Loucy (cell line): ENCODE data around the gene TBC1D30.

Experiments
- H2AFZ ChIP-seq: fragments of 200-600 bp; sonication (generic); 2 replicates; pipeline ENCODE4 v1.6.0; 2016; ENCODE audit warnings: antibody characterized with exemption, mild to moderate bottlenecking, low read length, moderate library complexity
- H3F3A ChIP-seq: fragments of 200-600 bp; 2 replicates; pipeline ENCODE4 v1.6.0; 2016; ENCODE audit warnings: antibody characterized with exemption, low read depth, mild to moderate bottlenecking
- H3K27me3 ChIP-seq: fragments of 200-600 bp; sonication (generic); 2 replicates; pipeline ENCODE4 v1.6.1; 2014; ENCODE audit warnings: low read length, mild to moderate bottlenecking; ENCODE audit not compliant: insufficient read depth, poor library complexity, severe bottlenecking
- H3K36me3 ChIP-seq: fragments of 200-600 bp; sonication (generic); 2 replicates; pipeline ENCODE4 v1.6.1; 2016; ENCODE audit warnings: low read length; ENCODE audit not compliant: insufficient read depth
- H3K4me1 ChIP-seq: fragments of 200-600 bp; sonication (generic); 2 replicates; pipeline ENCODE4 v1.5.1; 2014; ENCODE audit warnings: low read length, mild to moderate bottlenecking; ENCODE audit not compliant: insufficient read depth, poor library complexity, severe bottlenecking
- H3K4me2 ChIP-seq: fragments of 200-600 bp; sonication (generic); 2 replicates; pipeline ENCODE4 v1.6.0; 2014; ENCODE audit warnings: antibody characterized with exemption, low read length, low read depth, mild to moderate bottlenecking; ENCODE audit not compliant: poor library complexity, severe bottlenecking
- H3K4me3 ChIP-seq: fragments of 200-600 bp; sonication (generic); 2 replicates; pipeline ENCODE4 v1.5.1; 2014; ENCODE audit warnings: low read length, mild to moderate bottlenecking, mixed read lengths; ENCODE audit not compliant: poor library complexity, severe bottlenecking
- H3K79me2 ChIP-seq: fragments of 200-600 bp; sonication (generic); 2 replicates; pipeline ENCODE4 v1.6.1; 2014; ENCODE audit warnings: low read length; ENCODE audit not compliant: insufficient read depth
- H3K9ac ChIP-seq: fragments of 200-600 bp; sonication (generic); 2 replicates; pipeline ENCODE4 v1.6.0; 2014; ENCODE audit warnings: mild to moderate bottlenecking, low read depth, low read length, moderate library complexity; ENCODE audit not compliant: poor library complexity, severe bottlenecking
- H3K9me2 ChIP-seq: fragments of 200-600 bp; sonication (generic); replicated peaks from 2 replicates; pipeline ENCODE4 v1.6.1; 2016; ENCODE audit warnings: low read depth, low read length, mixed read lengths
- H3K9me3 ChIP-seq: fragments of 200-600 bp; sonication (generic); 2 replicates; pipeline ENCODE4 v1.6.1; 2014; ENCODE audit warnings: mild to moderate bottlenecking, antibody characterized with exemption, low read length, low read depth; ENCODE audit not compliant: insufficient read depth
- H4K20me1 ChIP-seq: fragments of 200-600 bp; sonication (generic); 2 replicates; pipeline ENCODE4 v1.6.0; 2014; ENCODE audit warnings: antibody characterized with exemption, low read length, mild to moderate bottlenecking; ENCODE audit not compliant: insufficient read depth, poor library complexity, severe bottlenecking
- EZH2phosphoT487 ChIP-seq: fragments of 200-600 bp; IDR thresholded peaks from 2 replicates; pipeline ENCODE4 v1.6.1; 2018; ENCODE audit warnings: antibody characterized with exemption, mild to moderate bottlenecking, moderate library complexity, borderline replicate concordance
- TF ChIP-seq, protein P1 (sequence below): fragments of 200-600 bp; sonication (generic); conservative IDR thresholded peaks from 2 replicates; pipeline ENCODE4 v1.5.1; 2014; ENCODE audit warnings: mild to moderate bottlenecking, antibody characterized with exemption, low read length

Gene TBC1D30

DNA sequence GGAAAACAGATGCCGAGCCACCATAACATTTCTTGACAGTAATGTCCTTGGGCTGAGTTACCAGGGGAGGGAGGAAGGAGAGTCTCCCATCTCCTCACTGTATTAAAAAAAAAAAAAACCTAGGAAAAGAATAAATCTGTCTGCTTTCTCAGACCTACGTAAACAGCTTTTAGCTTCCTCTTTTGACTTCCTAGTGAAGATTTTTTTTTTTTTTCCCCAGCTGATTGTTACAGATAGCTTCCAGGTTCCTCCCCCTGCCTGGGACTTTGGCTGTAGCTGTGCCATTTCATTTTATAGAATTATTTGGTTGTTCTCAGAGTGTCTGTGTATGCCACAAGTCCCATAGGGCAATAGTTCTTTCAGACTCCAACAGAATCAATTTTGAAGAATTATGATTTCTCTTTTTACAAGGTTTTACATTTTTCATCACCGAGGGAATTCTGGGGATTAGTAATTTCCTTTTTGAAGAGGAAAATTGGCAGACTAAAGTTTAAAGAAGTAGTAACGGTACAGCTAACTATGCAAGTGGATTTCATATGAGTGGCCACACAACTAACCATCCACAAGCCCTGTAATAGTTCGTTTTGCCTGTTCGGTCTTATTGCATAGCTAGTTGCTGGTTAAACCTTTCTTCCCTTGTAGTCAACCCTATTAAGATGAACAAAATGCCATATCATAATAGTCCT lies 42.1 kb upstream of the TBC1D30 start:
- Histone ChIP-seq H3K79me2 (no peaks in the 10 kb centered on the region), H3K4me1 (no peaks in the 10 kb centered on the region), H4K20me1 (no peaks in the 10 kb centered on the region), H3K9me3 (no peaks in the 10 kb centered on the region), H3K27me3 (no peaks in the 10 kb centered on the region), H3K4me2 (no peak overlapping the region), H3K9ac (no peak overlapping the region), H3K4me3 (no peak overlapping the region), H3K36me3 (no peaks in the 10 kb centered on the region), H2AFZ (no peak overlapping the region), H3F3A (no peaks in the 10 kb centered on the region), H3K9me2 (no peaks in the 10 kb centered on the region)
- TF ChIP-seq EZH2phosphoT487, result no peak
- TF ChIP-seq, protein P1, sequence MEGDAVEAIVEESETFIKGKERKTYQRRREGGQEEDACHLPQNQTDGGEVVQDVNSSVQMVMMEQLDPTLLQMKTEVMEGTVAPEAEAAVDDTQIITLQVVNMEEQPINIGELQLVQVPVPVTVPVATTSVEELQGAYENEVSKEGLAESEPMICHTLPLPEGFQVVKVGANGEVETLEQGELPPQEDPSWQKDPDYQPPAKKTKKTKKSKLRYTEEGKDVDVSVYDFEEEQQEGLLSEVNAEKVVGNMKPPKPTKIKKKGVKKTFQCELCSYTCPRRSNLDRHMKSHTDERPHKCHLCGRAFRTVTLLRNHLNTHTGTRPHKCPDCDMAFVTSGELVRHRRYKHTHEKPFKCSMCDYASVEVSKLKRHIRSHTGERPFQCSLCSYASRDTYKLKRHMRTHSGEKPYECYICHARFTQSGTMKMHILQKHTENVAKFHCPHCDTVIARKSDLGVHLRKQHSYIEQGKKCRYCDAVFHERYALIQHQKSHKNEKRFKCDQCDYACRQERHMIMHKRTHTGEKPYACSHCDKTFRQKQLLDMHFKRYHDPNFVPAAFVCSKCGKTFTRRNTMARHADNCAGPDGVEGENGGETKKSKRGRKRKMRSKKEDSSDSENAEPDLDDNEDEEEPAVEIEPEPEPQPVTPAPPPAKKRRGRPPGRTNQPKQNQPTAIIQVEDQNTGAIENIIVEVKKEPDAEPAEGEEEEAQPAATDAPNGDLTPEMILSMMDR, result no peak

DNA sequence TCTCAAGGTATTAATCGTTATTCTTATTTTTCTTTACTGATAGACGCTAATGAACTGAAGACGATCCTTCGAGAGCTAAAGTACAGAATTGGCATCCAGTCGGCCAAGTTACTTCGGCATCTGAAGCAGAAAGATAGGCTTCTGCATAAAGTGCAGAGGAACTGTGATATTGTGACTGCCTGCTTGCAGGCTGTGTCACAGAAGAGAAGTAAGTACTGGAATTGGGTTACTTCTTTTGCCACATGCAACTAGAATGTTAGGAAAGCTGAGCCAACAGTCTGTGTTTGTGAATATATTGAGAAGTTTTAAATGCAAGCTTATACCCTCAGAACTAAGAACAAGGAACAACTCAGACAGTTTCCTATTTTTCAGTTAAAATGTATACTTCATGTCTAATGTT lies 38.6 kb upstream of the TBC1D30 start:
- Histone ChIP-seq H3K79me2 (no peaks in the 10 kb centered on the region), H3K4me1 (no peaks in the 10 kb centered on the region), H3F3A (no peaks in the 10 kb centered on the region), H3K9me2 (no peaks in the 10 kb centered on the region), H3K9ac (no peak overlapping the region), H3K4me2 (no peak overlapping the region), H4K20me1 (no peaks in the 10 kb centered on the region), H3K4me3 (no peak overlapping the region), H2AFZ (no peak overlapping the region), H3K27me3 (no peaks in the 10 kb centered on the region), H3K36me3 (no peaks in the 10 kb centered on the region), H3K9me3 (no peaks in the 10 kb centered on the region)
- TF ChIP-seq, protein P1, result no peak
- TF ChIP-seq EZH2phosphoT487, result no peak

DNA sequence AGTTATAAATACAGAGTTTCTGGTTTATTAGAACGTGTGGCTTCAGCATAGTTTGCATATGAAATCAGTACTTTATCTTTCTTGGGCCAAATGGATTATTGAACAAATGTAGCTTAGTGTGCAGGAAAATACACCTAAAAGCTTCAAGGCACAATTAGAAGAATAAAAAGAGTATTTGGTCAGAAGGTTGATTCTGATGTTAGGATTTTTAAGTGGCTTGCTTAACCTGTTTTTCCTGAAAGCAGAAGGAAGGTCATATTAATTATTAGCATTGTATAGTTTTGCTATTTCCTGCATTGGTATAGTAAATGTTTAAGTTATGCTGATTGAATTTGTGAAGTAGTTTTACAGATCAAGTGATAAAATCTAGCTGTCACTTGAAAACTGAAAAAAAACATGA lies 34.3 kb upstream of the TBC1D30 start:
- H3K36me3 ChIP-seq, result no peaks in the 10 kb centered on the region
- no peak for TF ChIP-seq EZH2phosphoT487
- TF ChIP-seq, protein P1, result no peak
- no peak overlapping the region for H3K9ac ChIP-seq
- no peaks in the 10 kb centered on the region for H3K9me3 ChIP-seq
- no peaks in the 10 kb centered on the region for H4K20me1 ChIP-seq
- no peaks in the 10 kb centered on the region for H3K9me2 ChIP-seq
- H3K79me2 ChIP-seq, result no peaks in the 10 kb centered on the region
- H3K4me3 ChIP-seq, result no peak overlapping the region
- no peak overlapping the region for H3K4me2 ChIP-seq
- no peaks in the 10 kb centered on the region for H3F3A ChIP-seq
- H2AFZ ChIP-seq, result no peak overlapping the region
- no peaks in the 10 kb centered on the region for H3K4me1 ChIP-seq
- no peaks in the 10 kb centered on the region for H3K27me3 ChIP-seq
